HEK293 (cell line): Measurements from ENCODE around the gene ARID3B.

Source experiments
- CTCF ChIA-PET: fragments of 350-600 bp; formaldehyde crosslinking; extraction: SDS; loops from one replicate; lab custom pipeline; 2021; ENCODE audit warnings: antibody characterized with exemption; lab: Yijun Ruan, JAX
- POLR2A ChIA-PET: fragments of 300-600 bp; formaldehyde crosslinking; extraction: SDS; loops from one replicate; lab custom pipeline; 2020; ENCODE audit warnings: antibody characterized with exemption, inconsistent platforms; lab: Yijun Ruan, JAX
- H3K27ac ChIP-seq: fragments of 200-500 bp; sonication (Bioruptor generic); 2 replicates; pipeline ENCODE4 v1.5.1; 2014; ENCODE audit warnings: low read depth, low read length, control low read depth, inconsistent platforms; ENCODE audit errors: extremely low read depth
- H3K36me3 ChIP-seq, 2 experiments: fragments of 200-500 bp in 1 of 2; sonication (Bioruptor generic) in 1 of 2; 1 replicate in 1 of 2; 2 replicates in 1 of 2; pipeline ENCODE4 v1.5.1; 2014 to 2017; ENCODE audit warnings: inconsistent platforms in 2 of 2, low read length in 2 of 2; ENCODE audit not compliant: control insufficient read depth in 2 of 2, insufficient read depth in 1 of 2
- H3K4me1 ChIP-seq: fragments of 200-500 bp; sonication (Bioruptor generic); 2 replicates; pipeline ENCODE4 v1.5.1; 2014; ENCODE audit warnings: mild to moderate bottlenecking, low read length, inconsistent platforms; ENCODE audit not compliant: control insufficient read depth, insufficient read depth
- H3K4me3 ChIP-seq: 2 replicates; pipeline ENCODE4 v1.5.1; 2011; ENCODE audit warnings: low read depth, mild to moderate bottlenecking, control low read depth, low read length, moderate library complexity
- H3K9me3 ChIP-seq: fragments of 200-500 bp; sonication (Bioruptor generic); 2 replicates; pipeline ENCODE4 v1.5.1; 2014; ENCODE audit warnings: low read depth, low read length, inconsistent platforms; ENCODE audit not compliant: control insufficient read depth, insufficient read depth
- BCL11A ChIP-seq: fragments of 450-650 bp; formaldehyde crosslinking; IDR thresholded peaks from 2 replicates; pipeline ENCODE4 v1.5.1; 2016; ENCODE audit warnings: low read depth, missing biosample characterization, missing genetic modification characterization
- FEZF1 ChIP-seq: fragments of 450-650 bp; formaldehyde crosslinking; IDR thresholded peaks from 2 replicates; pipeline ENCODE4 v1.5.1; 2016; ENCODE audit warnings: missing biosample characterization, missing genetic modification characterization
- GFI1B ChIP-seq: fragments of 450-650 bp; formaldehyde crosslinking; IDR thresholded peaks from 2 replicates; pipeline ENCODE4 v1.5.1; 2016; ENCODE audit warnings: missing biosample characterization, missing genetic modification characterization
- KLF7 ChIP-seq: fragments of 450-650 bp; formaldehyde crosslinking; IDR thresholded peaks from 2 replicates; pipeline ENCODE4 v1.5.1; 2016; ENCODE audit warnings: missing biosample characterization, missing genetic modification characterization, borderline replicate concordance
- KLF8 ChIP-seq: fragments of 450-650 bp; formaldehyde crosslinking; IDR thresholded peaks from 2 replicates; pipeline ENCODE4 v1.5.1; 2016; ENCODE audit warnings: missing biosample characterization, missing genetic modification characterization
- MEIS1 ChIP-seq: sonication (generic); formaldehyde crosslinking; IDR thresholded peaks from 2 replicates; pipeline ENCODE4 v1.8.1; 2022; ENCODE audit warnings: missing genetic modification reagents, mild to moderate bottlenecking, borderline replicate concordance
- PATZ1 ChIP-seq: fragments of 450-650 bp; formaldehyde crosslinking; IDR thresholded peaks from 2 replicates; pipeline ENCODE4 v1.5.1; 2016; ENCODE audit warnings: missing biosample characterization, missing genetic modification characterization
- PRDM10 ChIP-seq: fragments of 450-650 bp; formaldehyde crosslinking; IDR thresholded peaks from 2 replicates; pipeline ENCODE4 v1.5.1; 2016; ENCODE audit warnings: missing biosample characterization, missing genetic modification characterization
- SETDB1 ChIP-seq: IDR thresholded peaks from one replicate; pipeline ENCODE4 v1.6.1; 2017; ENCODE audit warnings: mild to moderate bottlenecking, low read length, moderate library complexity, mixed read lengths; ENCODE audit not compliant: insufficient read length
- SP7 ChIP-seq: fragments of 450-650 bp; formaldehyde crosslinking; IDR thresholded peaks from 2 replicates; pipeline ENCODE4 v1.5.1; 2016; ENCODE audit warnings: missing biosample characterization, missing genetic modification characterization
- TSHZ1 ChIP-seq: fragments of 450-650 bp; formaldehyde crosslinking; IDR thresholded peaks from 2 replicates; pipeline ENCODE4 v1.5.1; 2016; ENCODE audit warnings: missing biosample characterization, missing genetic modification characterization, borderline replicate concordance
- ZBTB6 ChIP-seq: fragments of 450-650 bp; formaldehyde crosslinking; IDR thresholded peaks from 2 replicates; pipeline ENCODE4 v1.5.1; 2017; ENCODE audit warnings: missing biosample characterization, missing genetic modification characterization
- ZIC2 ChIP-seq: fragments of 450-650 bp; formaldehyde crosslinking; IDR thresholded peaks from 2 replicates; pipeline ENCODE4 v1.5.1; 2016; ENCODE audit warnings: missing biosample characterization, missing genetic modification characterization
- ZNF10 ChIP-seq: fragments of 450-650 bp; formaldehyde crosslinking; IDR thresholded peaks from 2 replicates; pipeline ENCODE4 v1.5.1; 2017; ENCODE audit warnings: missing biosample characterization, missing genetic modification characterization
- ZNF239 ChIP-seq: fragments of 450-650 bp; formaldehyde crosslinking; IDR thresholded peaks from 2 replicates; pipeline ENCODE4 v1.5.1; 2016; ENCODE audit warnings: missing biosample characterization, missing genetic modification characterization
- ZNF350 ChIP-seq: fragments of 450-650 bp; formaldehyde crosslinking; IDR thresholded peaks from 2 replicates; pipeline ENCODE4 v1.5.0; 2017; ENCODE audit warnings: missing biosample characterization, mild to moderate bottlenecking, missing genetic modification characterization
- ZNF366 ChIP-seq: fragments of 450-650 bp; formaldehyde crosslinking; conservative IDR thresholded peaks from 2 replicates; pipeline ENCODE4 v1.5.1; 2016; ENCODE audit warnings: missing biosample characterization, missing genetic modification characterization
- ZNF404 ChIP-seq: fragments of 450-650 bp; formaldehyde crosslinking; IDR thresholded peaks from 2 replicates; pipeline ENCODE4 v1.5.1; 2017; ENCODE audit warnings: missing biosample characterization, missing genetic modification characterization
- ZNF571 ChIP-seq: fragments of 450-650 bp; formaldehyde crosslinking; IDR thresholded peaks from 2 replicates; pipeline ENCODE4 v1.5.0; 2017; ENCODE audit warnings: missing biosample characterization, missing genetic modification characterization
- ZNF596 ChIP-seq: fragments of 450-650 bp; IDR thresholded peaks from 2 replicates; pipeline ENCODE4 v1.5.0; 2018; ENCODE audit warnings: missing biosample characterization, mild to moderate bottlenecking, missing genetic modification characterization, moderate library complexity
- ZSCAN18 ChIP-seq: fragments of 450-650 bp; formaldehyde crosslinking; IDR thresholded peaks from 2 replicates; pipeline ENCODE4 v1.5.1; 2016; ENCODE audit warnings: missing biosample characterization, missing genetic modification characterization
- ZSCAN23 ChIP-seq: fragments of 450-650 bp; formaldehyde crosslinking; IDR thresholded peaks from 2 replicates; pipeline ENCODE4 v1.5.1; 2016; ENCODE audit warnings: missing biosample characterization, missing genetic modification characterization
- ZXDB ChIP-seq: fragments of 450-650 bp; formaldehyde crosslinking; IDR thresholded peaks from 2 replicates; pipeline ENCODE4 v1.5.1; 2016; ENCODE audit warnings: missing biosample characterization, missing genetic modification characterization

Gene ARID3B

GRCh38 chr15:74642348-74642733, 101.3 kb downstream of the ARID3B start:
- Histone ChIP-seq H3K36me3 (peaks cover 16 to 43% of the 10 kb centered on the region in 2 experiments), H3K4me1 (peaks cover 24% of the 10 kb centered on the region), H3K4me3 (no peak overlapping the region), H3K27ac (no peak overlapping the region; the same call in 1 of the 2 replicates), H3K9me3 (no peaks in the 10 kb centered on the region)
- ChIA-PET CTCF (interaction anchor here (14.8 to 16.2 kb wide), 2 partner anchors 8 to 122 kb away, joined by 200 to 800 read pairs; no protein-coding TSS in a partner anchor), POLR2A (interaction anchor here (1.3 kb wide), 1 partner anchor 83 kb away, joined by 3 read pairs; the partner anchor contains the start of gene CYP1A1)
- TF ChIP-seq KLF8 (0 out of 2 replicates have a peak, but pooled peaks have one; percentile 61), ZBTB6 (tag by site-specific recombination) (no peak), PATZ1 (tag by site-specific recombination) (peak; percentile 54; the same call in 1 of the 2 replicates), ZNF350 (no peak), KLF7 (tag by site-specific recombination) (peak; percentile 27; the same call in 1 of the 2 replicates), TSHZ1 (tag by site-specific recombination) (0 out of 2 replicates have a peak, but pooled peaks have one; percentile 18), BCL11A (tag by site-specific recombination) (no peak), ZNF571 (tag by site-specific recombination) (no peak), ZNF596 (tag by site-specific recombination) (0 out of 2 replicates have a peak, but pooled peaks have one; percentile 6), ZXDB (peak; percentile 49), PRDM10 (peak; percentile 42), ZSCAN18 (tag by site-specific recombination) (no peak), ZIC2 (tag by site-specific recombination) (no peak), GFI1B (tag by site-specific recombination) (no peak), ZSCAN23 (tag by site-specific recombination) (0 out of 2 replicates have a peak, but pooled peaks have one; percentile 33), SETDB1 (no peak), SP7 (peak; percentile 44; the same call in 1 of the 2 replicates), FEZF1 (peak; percentile 68), ZNF404 (tag by site-specific recombination) (no peak), ZNF366 (peak; percentile 41; the same call in 1 of the 2 replicates), ZNF10 (tag by site-specific recombination) (no peak), MEIS1 (CRISPR knock-in tag) (no peak), ZNF239 (tag by site-specific recombination) (no peak)
